ENCODE data around the gene YES1.

GRCh38 chr18:682833-683232 lies 129.2 kb downstream of the YES1 start:
- no peak for TF ChIP-seq CTCF (optimal IDR thresholded peaks at IDR 0.05 in 1 of 3, IDR thresholded peaks at IDR 0.05 in 1 of 3, conservative IDR thresholded peaks at IDR 0.05 in 1 of 3; ENCODE audit: extremely low read depth in 1 of 3, insufficient read depth in 2 of 3, low read length in 3 of 3)
- TF ChIP-seq EZH2 (IDR thresholded peaks at IDR 0.05; ENCODE audit: low read length), result no peak

Data from keratinocyte (primary cell).